Common myeloid progenitor, CD34-positive (primary cell): ENCODE results near the gene SNRNP48.

Experiments used
- CTCF ChIA-PET: fragments of 350-600 bp; sonication (Branson Sonifier 250); formaldehyde crosslinking; loops from one replicate; lab custom pipeline; 2021; ENCODE audit warnings: antibody characterized with exemption; lab: Charles Lee
- POLR2A ChIA-PET: fragments of 350-600 bp; sonication (Branson Sonifier 250); formaldehyde crosslinking; loops from one replicate; lab custom pipeline; 2021; ENCODE audit warnings: antibody characterized with exemption; lab: Charles Lee
- DNase-seq, 3 donors: peaks; one replicate each; pipeline versions ENCODE4 v3.0.0 to v3.0.0-alpha.2; 2013
- H3K27ac ChIP-seq, 2 experiments: 1 replicate in 1 of 2; 2 replicates in 1 of 2; pipeline ENCODE4 v1.7.0; 2013; ENCODE audit warnings: inconsistent platforms in 2 of 2, low read length in 2 of 2, mild to moderate bottlenecking in 2 of 2, low read depth in 1 of 2, moderate library complexity in 1 of 2; ENCODE audit not compliant: severe bottlenecking in 2 of 2, insufficient read depth in 1 of 2, poor library complexity in 1 of 2
- H3K27me3 ChIP-seq, 5 experiments: replicated peaks in 2 of 5; 1 replicate in 3 of 5; 2 replicates in 2 of 5; pipeline versions ENCODE4 v1.6.1 to v1.7.0; 2013; ENCODE audit warnings: low read length in 4 of 5, mild to moderate bottlenecking in 2 of 5, moderate library complexity in 2 of 5, inconsistent platforms in 1 of 5; ENCODE audit not compliant: insufficient read depth in 5 of 5, control insufficient read depth in 4 of 5
- H3K36me3 ChIP-seq, 4 experiments: 1 replicate in 2 of 4; 2 replicates in 2 of 4; pipeline versions ENCODE4 v1.6.1 to v1.7.0; 2013; ENCODE audit warnings: low read length in 3 of 4, control low read depth in 1 of 4, mild to moderate bottlenecking in 1 of 4; ENCODE audit not compliant: control insufficient read depth in 4 of 4, insufficient read depth in 4 of 4
- H3K4me1 ChIP-seq, 4 experiments: 1 replicate in 3 of 4; 2 replicates in 1 of 4; pipeline versions ENCODE4 v1.6.1 to v1.7.1; 2013; ENCODE audit warnings: low read length in 3 of 4, mild to moderate bottlenecking in 3 of 4, control low read depth in 1 of 4, inconsistent platforms in 1 of 4, moderate library complexity in 1 of 4; ENCODE audit not compliant: control insufficient read depth in 4 of 4, insufficient read depth in 4 of 4; ENCODE audit errors: control extremely low read depth in 1 of 4
- H3K4me3 ChIP-seq, 7 experiments: 1 replicate in 4 of 7; 2 replicates in 3 of 7; pipeline versions ENCODE4 v1.5.1 to v1.7.0; 2013; ENCODE audit warnings: mild to moderate bottlenecking in 7 of 7, low read length in 6 of 7, moderate library complexity in 6 of 7, inconsistent platforms in 2 of 7, low read depth in 2 of 7, control low read depth in 1 of 7; ENCODE audit not compliant: insufficient read depth in 4 of 7, control insufficient read depth in 1 of 7; ENCODE audit errors: extremely low read depth in 1 of 7
- H3K9me3 ChIP-seq, 5 experiments: 1 replicate in 4 of 5; 2 replicates in 1 of 5; pipeline versions ENCODE4 v1.6.1 to v1.7.1; 2013; ENCODE audit warnings: low read length in 4 of 5, mild to moderate bottlenecking in 2 of 5, inconsistent platforms in 1 of 5, low read depth in 1 of 5, moderate library complexity in 1 of 5; ENCODE audit not compliant: control insufficient read depth in 4 of 5, insufficient read depth in 2 of 5; ENCODE audit errors: control extremely low read depth in 1 of 5
- WGBS: methylation state at CpG from one replicate; pipeline ENCODE4 v1.1.5; 2013; ENCODE audit not compliant: insufficient coverage; 5-methylcytosine and 5-hydroxymethylcytosine counted together

SNRNP48 gene

GRCh38 chr6:7558781-7559180 lies 31.2 kb upstream of the SNRNP48 start:
- H3K4me3 ChIP-seq = no peak overlapping the region
- H3K36me3 ChIP-seq = no peaks in the 10 kb centered on the region
- ChIA-PET POLR2A (no interaction called here), CTCF (no interaction called here)
- H3K27me3 ChIP-seq = peaks cover 4 to 38% (median 13%) of the 10 kb centered on the region in 5 experiments
- H3K27ac ChIP-seq = no peak overlapping the region
- H3K4me1 ChIP-seq = no peaks in the 10 kb centered on the region
- DNase-seq = no peak
- no peaks in the 10 kb centered on the region for H3K9me3 ChIP-seq
- 33% methylated on average over 1 of the region's 4 CpGs for WGBS

GRCh38 chr6:7559196-7559595 lies 30.8 kb upstream of the SNRNP48 start:
- CTCF ChIA-PET = no interaction called here
- WGBS = 98% methylated on average over 6 of the region's 6 CpGs
- POLR2A ChIA-PET = no interaction called here
- no peaks in the 10 kb centered on the region for H3K4me1 ChIP-seq
- no peak for DNase-seq
- H3K9me3 ChIP-seq = no peaks in the 10 kb centered on the region
- H3K36me3 ChIP-seq = no peaks in the 10 kb centered on the region
- H3K27me3 ChIP-seq = peaks cover 4 to 33% (median 13%) of the 10 kb centered on the region in 5 experiments
- H3K27ac ChIP-seq = no peak overlapping the region
- H3K4me3 ChIP-seq = no peak overlapping the region

- ChIA-PET POLR2A (no interaction called here), CTCF (no interaction called here)
- Histone ChIP-seq H3K4me1 (no peaks in the 10 kb centered on the region), H3K27me3 (peaks cover 4 to 29% (median 13%) of the 10 kb centered on the region in 5 experiments), H3K27ac (no peak overlapping the region), H3K9me3 (no peaks in the 10 kb centered on the region), H3K36me3 (no peaks in the 10 kb centered on the region), H3K4me3 (no peak overlapping the region)
- 92% methylated on average over 2 of the region's 2 CpGs for WGBS
- DNase-seq = no peak
Measured at GRCh38 chr6:7559651-7560385, 30.2 kb upstream of the SNRNP48 start.

- H3K36me3 ChIP-seq = no peaks in the 10 kb centered on the region
- no peak overlapping the region for H3K4me3 ChIP-seq
- ChIA-PET POLR2A (no interaction called here), CTCF (no interaction called here)
- H3K9me3 ChIP-seq = no peaks in the 10 kb centered on the region
- no peak overlapping the region for H3K27ac ChIP-seq
- no peaks in the 10 kb centered on the region for H3K4me1 ChIP-seq
- no peak for DNase-seq
- 97% methylated on average over 18 of the region's 19 CpGs for WGBS
- peaks cover 0 to 25% (median 10%) of the 10 kb centered on the region in 5 experiments for H3K27me3 ChIP-seq
Measured at GRCh38 chr6:7561153-7561964, 28.6 kb upstream of the SNRNP48 start.

- ChIA-PET CTCF (no interaction called here), POLR2A (no interaction called here)
- peaks cover 0 to 22% (median 9%) of the 10 kb centered on the region in 5 experiments for H3K27me3 ChIP-seq
- no peaks in the 10 kb centered on the region for H3K4me1 ChIP-seq
- DNase-seq = no peak
- H3K4me3 ChIP-seq = no peak overlapping the region
- no peaks in the 10 kb centered on the region for H3K9me3 ChIP-seq
- 89% methylated on average over 1 of the region's 4 CpGs for WGBS
- no peak overlapping the region for H3K27ac ChIP-seq
- no peaks in the 10 kb centered on the region for H3K36me3 ChIP-seq
Measured at GRCh38 chr6:7562769-7563168, 27.2 kb upstream of the SNRNP48 start.

- DNase-seq = no peak
- POLR2A ChIA-PET = no interaction called here
- Histone ChIP-seq H3K27me3 (peaks cover 0 to 15% (median 6%) of the 10 kb centered on the region in 5 experiments), H3K4me3 (no peak overlapping the region), H3K36me3 (no peaks in the 10 kb centered on the region), H3K9me3 (no peaks in the 10 kb centered on the region), H3K4me1 (no peaks in the 10 kb centered on the region), H3K27ac (no peak overlapping the region)
- CTCF ChIA-PET = interaction anchor here (0.9 kb wide), 1 partner anchor 19 kb away, joined by 3 read pairs; no protein-coding TSS in a partner anchor
- 86% methylated on average over 1 of the region's 2 CpGs for whole genome bisulfite sequencing
Measured at GRCh38 chr6:7566107-7566506, 23.9 kb upstream of the SNRNP48 start.
